H4 (cell line): Measurements from ENCODE around the gene SETD2. TPM values are rescaled to one million over a fixed set of nuclear protein-coding genes. Genes with fewer than 3 reads are reported as not detected.
"Not testable (repeated sequence)": the region's sequence is repeated elsewhere in the genome, so short reads cannot be mapped to it uniquely, and the experiment has no call there.

Source experiments
- DNase-seq: peaks from one replicate; pipeline ENCODE4 v3.0.0-alpha.2; 2015; ENCODE audit warnings: low spot score
- total RNA-seq: library from RNA; depleted of rRNA; stranded (reverse); fragments of >200 nt; shearing (Covaris generic); gene quantifications from 2 replicates; pipeline ENCODE4 v1.2.3, GENCODE V29; 2014

The SETD2 gene
- total RNA-seq, 1 experiment from 2014 or later: 9.5 TPM

DNA sequence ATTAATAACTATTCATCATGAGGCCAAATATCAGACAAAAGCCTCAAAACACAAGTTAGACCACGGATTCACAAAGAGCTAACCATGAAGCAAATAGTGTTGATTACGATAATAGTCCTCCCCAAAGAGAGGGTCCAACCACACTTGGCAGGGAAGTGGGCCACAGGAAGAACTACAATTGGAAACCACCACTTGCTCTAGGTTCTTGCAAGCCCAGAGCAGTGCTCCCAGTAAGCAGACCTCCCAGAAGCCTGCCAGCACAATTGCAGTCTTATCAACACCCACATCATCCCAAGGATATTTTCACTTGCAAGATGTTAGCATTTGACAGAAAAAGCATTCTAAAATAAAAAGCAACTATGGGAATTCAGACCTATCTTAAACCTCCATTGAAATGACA is 11.3 kb downstream of the SETD2 start:
- no peak for DNase-seq

DNA sequence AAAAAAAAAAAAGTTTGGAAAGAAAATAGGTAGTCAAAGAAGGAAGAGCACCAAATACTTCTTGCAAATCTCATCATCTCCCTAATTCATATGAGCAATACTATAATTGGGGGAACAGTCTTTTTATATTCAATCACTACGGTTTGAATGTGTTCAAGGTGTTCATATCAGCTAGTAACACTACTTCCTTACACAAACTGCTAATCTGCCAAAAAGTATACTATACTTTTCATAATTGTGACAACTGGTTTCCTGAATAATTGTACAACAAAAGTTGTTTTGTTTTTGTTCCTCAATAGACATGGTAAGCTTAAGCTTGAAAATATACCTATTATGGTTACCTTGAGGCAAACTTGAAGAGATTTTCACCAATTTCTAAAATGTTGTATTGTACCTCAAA is 12.1 kb downstream of the SETD2 start:
- DNase-seq: no peak

DNA sequence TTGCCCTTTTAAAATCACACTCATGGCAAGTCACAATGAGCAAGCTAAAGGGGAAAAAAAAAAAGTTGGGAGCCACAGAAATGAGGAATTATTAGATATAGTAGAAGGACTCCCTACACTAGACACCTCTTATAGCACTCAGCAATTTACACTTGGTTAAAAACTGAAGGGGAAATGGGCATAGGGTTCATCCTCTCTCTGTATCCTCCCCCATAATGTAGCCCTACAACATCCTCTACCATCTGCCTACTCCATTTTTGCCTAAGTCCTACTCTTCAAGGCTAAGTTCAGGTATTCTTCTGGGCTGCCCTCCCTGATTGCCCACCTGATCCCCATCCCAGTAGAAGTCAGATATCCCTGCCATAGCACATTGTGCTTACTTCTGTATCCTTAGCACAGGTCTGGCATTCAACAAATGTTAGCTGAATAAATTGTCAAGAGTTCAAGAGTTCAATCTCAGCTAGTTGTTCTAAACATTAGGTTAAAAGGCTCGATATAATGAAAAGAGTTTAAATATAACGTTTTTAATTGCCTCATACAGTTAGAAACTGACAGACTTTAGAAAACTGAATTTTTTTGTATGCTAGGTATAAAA is 14.5 kb downstream of the SETD2 start:
- DNase-seq: no peak

- DNase-seq: no peak
Measured at GRCh38 chr3:47145272-47145671, 18.6 kb downstream of the SETD2 start.

GRCh38 chr3:47143068-47143467 is 20.8 kb downstream of the SETD2 start:
- no peak for DNase-seq

DNA sequence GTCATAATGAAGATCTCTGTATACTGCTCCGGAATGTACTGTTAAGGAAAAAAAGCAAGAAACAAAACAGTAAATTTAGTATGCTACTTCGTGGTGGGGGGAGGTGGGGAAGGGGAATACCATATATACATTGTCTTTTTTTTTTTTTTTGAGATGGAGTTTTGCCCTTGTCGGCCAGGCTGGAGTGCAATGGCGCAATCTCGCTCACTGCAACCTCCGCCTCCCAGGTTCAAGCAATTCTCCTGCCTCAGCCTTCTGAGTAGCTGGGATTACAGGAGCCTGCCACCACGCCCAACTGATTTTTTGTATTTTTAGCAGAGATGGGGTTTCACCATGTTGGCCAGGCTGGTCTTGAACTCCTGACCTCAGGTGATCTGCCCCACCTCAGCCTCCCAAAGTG is 21.4 kb downstream of the SETD2 start:
- not testable (repeated sequence) for DNase-seq

- DNase-seq: not testable (repeated sequence)
Measured at GRCh38 chr3:47140973-47141461, 22.9 kb downstream of the SETD2 start.

GRCh38 chr3:47140553-47140952 is 23.4 kb downstream of the SETD2 start:
- not testable (repeated sequence) for DNase-seq

DNA sequence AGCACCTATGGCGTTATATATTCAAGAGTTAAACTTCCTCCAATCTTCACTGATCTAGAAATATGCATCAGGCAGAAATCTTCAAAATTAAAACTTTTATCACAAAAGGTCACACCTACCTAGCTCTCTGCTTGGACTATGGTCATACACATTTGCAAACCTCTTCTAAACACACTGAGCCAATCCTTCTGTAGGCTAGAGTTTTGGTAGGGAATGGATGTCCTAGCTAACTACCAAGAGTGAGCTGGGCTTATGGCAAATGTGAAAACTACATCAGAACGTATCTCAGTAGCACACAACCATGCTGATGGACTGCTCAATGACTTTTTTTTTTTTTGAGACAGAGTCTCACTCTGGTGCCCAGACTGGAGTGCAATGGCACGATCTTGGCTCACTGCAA is 29.6 kb downstream of the SETD2 start:
- no peak for DNase-seq

DNA sequence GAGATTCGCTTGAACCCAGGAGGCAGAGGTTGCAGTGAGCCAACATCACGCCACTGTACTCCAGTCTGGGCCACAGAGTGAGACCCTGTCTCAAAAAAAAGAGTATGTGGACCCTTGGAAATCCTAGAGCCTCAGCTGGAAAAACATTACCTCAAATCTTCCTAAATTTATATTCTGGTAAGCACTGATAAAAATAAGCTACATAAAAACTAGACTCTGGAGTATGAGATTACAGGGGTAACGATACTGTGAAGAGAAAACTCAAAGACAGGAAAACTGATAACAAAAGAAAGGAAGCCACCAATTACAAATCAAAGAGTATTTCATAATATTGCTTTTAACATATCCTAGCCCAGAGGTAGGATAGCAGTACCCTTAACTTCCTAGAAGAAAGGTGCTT is 30.3 kb downstream of the SETD2 start:
- no peak for DNase-seq

DNA sequence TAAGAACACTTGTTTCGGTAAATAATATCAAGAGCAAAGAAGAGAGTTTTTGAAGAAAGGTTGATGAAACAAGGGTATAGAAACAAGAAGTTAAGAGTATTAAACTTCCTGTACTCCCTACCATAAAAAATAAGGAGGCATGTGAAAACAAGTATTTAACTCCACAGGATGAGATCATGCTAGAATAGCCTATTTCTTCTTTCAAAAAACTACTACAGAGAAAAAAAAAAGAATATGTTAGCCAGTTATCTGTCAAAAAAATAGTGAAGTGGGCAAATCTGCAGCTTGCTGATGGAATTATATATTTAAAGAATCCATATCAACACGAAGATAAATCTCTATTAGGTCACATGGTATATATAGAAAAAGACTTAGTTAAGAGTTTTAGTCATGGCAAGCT is 33.4 kb downstream of the SETD2 start:
- no peak for DNase-seq

GRCh38 chr3:47128137-47128536 is 35.8 kb downstream of the SETD2 start:
- no peak for DNase-seq

- no peak for DNase-seq
Measured at GRCh38 chr3:47123857-47124256, 40.1 kb downstream of the SETD2 start.

- DNase-seq: no peak
Measured at GRCh38 chr3:47121409-47121808, 42.5 kb downstream of the SETD2 start.

- no peak for DNase-seq
Measured at GRCh38 chr3:47120138-47120537, 43.8 kb downstream of the SETD2 start.

DNA sequence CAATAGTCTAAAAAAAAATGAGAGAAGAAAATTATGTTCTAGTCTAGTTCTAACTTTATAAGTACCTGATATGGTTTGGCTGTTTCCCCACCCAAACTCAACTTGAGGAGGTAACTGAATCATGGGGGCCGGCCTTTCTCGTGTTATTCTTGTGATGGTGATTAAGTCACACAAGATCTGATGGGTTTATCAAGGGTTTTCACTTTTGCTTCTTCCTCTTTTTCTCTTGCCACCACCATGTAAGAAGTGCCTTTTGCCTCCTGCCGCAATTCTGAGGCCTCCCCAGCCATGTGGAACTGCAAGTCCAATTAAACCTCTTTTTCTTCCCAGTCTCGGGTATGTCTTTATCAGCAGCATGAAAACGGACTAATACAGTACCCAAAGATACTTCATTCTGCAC is 44.5 kb downstream of the SETD2 start:
- DNase-seq: not testable (repeated sequence)

DNA sequence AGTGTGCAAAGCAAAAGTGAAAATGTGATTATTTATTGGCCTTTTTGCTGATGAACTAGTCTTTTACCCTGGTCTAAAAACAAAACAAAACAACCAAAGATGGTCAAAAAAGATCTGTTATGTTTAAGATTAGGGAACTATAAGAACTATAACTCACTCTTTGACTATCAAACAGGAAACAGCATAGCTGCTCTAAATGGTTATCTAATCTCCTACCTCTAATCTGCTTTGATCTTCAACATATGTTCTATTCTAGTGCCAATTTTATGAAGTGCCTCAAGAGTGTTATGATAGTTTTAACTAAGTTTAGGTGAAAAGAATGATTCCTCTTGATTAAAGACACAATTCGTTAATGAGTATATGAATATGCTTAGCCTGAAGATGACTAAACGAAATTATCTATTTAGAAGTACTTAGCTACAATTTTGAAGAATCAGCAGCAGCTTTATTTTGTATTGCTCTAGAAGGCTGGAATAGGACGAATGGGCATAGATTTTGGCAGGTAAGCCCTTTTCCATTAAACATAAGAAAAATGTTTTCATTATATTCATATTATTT is 46.0 kb downstream of the SETD2 start:
- no peak for DNase-seq

DNA sequence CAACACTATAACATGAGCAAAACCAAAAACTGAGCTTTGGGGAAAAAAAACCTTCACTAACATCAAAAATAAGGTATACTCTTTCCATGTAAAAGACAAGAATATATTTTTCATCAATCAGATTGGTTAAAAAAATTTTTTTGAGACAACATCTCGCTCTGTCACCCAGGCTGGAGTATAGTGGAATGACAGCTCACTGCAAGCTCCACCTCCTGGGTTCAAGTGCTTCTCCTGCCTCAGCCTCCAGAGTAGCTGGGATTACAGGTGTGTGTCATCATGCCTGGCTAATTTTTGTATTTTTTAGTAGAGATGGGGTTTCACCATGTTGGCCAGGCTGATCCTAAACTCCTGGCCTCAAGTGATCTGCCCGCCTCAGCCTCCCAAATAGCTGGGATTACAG is 48.4 kb downstream of the SETD2 start:
- not testable (repeated sequence) for DNase-seq

DNA sequence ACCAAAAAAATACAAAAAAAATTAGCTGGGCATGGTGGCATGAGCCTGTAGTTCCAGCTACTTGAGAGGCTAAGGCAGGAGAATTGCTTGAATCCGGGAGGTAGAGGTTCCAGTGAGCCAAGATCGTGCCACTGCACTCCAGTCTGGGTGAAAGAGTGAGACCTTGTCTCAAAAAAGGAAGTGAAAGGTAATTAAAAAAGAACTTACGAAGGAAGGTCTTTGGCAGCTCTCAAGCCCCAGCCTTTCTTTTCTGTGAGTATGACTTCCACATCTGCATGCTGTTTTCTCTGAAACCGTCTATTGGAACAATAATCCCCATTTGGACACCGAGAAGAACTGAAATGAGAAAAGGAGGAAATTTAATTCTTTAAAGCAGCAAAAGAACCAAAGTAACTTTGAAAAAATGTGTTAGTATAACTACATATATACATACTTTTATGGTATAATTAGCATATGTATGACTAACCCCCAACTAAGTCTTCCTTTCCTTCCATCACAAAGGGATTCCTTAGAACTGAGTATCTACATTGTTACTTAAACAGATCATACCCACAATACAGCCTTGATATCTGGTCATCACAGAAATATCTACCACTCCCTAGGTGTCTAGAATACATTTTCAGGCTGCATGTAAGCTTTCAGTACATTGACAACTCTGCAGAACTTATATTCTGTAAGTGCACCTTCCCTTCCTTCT is 50.1 kb downstream of the SETD2 start:
- no peak for DNase-seq

DNA sequence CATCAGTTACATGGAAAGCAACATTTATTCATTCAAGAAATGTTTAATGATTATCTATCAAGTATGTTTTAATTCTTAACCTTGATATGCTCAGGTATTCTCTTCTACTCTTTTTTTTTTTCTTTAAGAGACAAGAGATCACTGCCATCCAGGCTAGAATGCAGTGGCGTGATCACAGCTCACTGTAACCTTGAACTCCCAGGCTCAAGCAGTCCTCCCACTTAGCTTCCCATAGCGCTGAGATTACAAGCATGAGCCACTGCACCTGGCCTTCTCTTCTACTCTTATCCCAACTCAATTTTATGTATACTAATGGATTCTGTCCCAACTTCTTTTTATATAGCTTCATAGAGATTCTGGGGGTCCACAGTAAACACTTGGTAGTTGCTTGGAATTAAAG is 50.9 kb downstream of the SETD2 start:
- DNase-seq: no peak

- DNase-seq: no peak
Measured at GRCh38 chr3:47109393-47109792, 54.5 kb downstream of the SETD2 start.

GRCh38 chr3:47108546-47108945 is 55.4 kb downstream of the SETD2 start:
- no peak for DNase-seq

- DNase-seq: no peak
Measured at GRCh38 chr3:47104259-47104658, 59.7 kb downstream of the SETD2 start.
